NCI-H69 (cell line): ENCODE measurements around the gene SCN8A.
"Not testable (repeated sequence)": the region's sequence is repeated elsewhere in the genome, so short reads cannot be mapped to it uniquely, and the experiment has no call there.

Experiments used
- DNase-seq: peaks from one replicate; lab custom pipeline; 2025; lab: John Stamatoyannopoulos, UW

Gene SCN8A

GRCh38 chr12:51766067-51766676, 175.1 kb downstream of the SCN8A start:
- no peak for DNase-seq

GRCh38 chr12:51771008-51771407, 180.0 kb downstream of the SCN8A start:
- no peak for DNase-seq

GRCh38 chr12:51773145-51773869, 182.3 kb downstream of the SCN8A start:
- no peak for DNase-seq

GRCh38 chr12:51774933-51775332, 183.9 kb downstream of the SCN8A start:
- no peak for DNase-seq

GRCh38 chr12:51777457-51777856, 186.4 kb downstream of the SCN8A start:
- no peak for DNase-seq

GRCh38 chr12:51777973-51778372, 186.9 kb downstream of the SCN8A start:
- DNase-seq, result no peak

- no peak for DNase-seq
Measured at GRCh38 chr12:51779876-51780275, 188.8 kb downstream of the SCN8A start.

- DNase-seq, result no peak
Measured at GRCh38 chr12:51784688-51785087, 193.7 kb downstream of the SCN8A start.

- DNase-seq, result no peak
Measured at GRCh38 chr12:51785906-51786305, 194.9 kb downstream of the SCN8A start.

GRCh38 chr12:51788876-51789275, 197.8 kb downstream of the SCN8A start:
- DNase-seq, result no peak

GRCh38 chr12:51792417-51792816, 201.4 kb downstream of the SCN8A start:
- DNase-seq, result no peak

GRCh38 chr12:51793201-51793600, 202.2 kb downstream of the SCN8A start:
- DNase-seq, result no peak

- DNase-seq, result no peak
Measured at GRCh38 chr12:51797301-51797700, 206.3 kb downstream of the SCN8A start.

GRCh38 chr12:51798051-51798450, 207.0 kb downstream of the SCN8A start:
- not testable (repeated sequence) for DNase-seq

- DNase-seq, result no peak
Measured at GRCh38 chr12:51798501-51798900, 207.5 kb downstream of the SCN8A start.

- DNase-seq, result no peak
Measured at GRCh38 chr12:51801027-51801426, 210.0 kb downstream of the SCN8A start.

GRCh38 chr12:51806896-51807295, 215.9 kb downstream of the SCN8A start:
- no peak for DNase-seq

- DNase-seq, result no peak
Measured at GRCh38 chr12:51809193-51809592, 218.2 kb downstream of the SCN8A start.

GRCh38 chr12:51811203-51812202, 220.5 kb downstream of the SCN8A start:
- DNase-seq, result no peak

GRCh38 chr12:51812871-51813270, 221.8 kb downstream of the SCN8A start:
- DNase-seq, result no peak

- DNase-seq, result no peak
Measured at GRCh38 chr12:51813931-51814310, 222.9 kb downstream of the SCN8A start.

GRCh38 chr12:51814311-51815088, 223.5 kb downstream of the SCN8A start:
- DNase-seq, result peak; percentile 88
